Hepatocyte (in vitro differentiated cells): ENCODE data around the gene VRK2.
"Not testable (repeated sequence)": the region's sequence is repeated elsewhere in the genome, so short reads cannot be mapped to it uniquely, and the experiment has no call there.

Experiments
- CTCF ChIP-seq: fragments of 200-600 bp; sonication (generic); IDR thresholded peaks from 2 replicates; pipeline ENCODE4 v1.5.1; 2016; ENCODE audit warnings: antibody characterized with exemption, mild to moderate bottlenecking; ENCODE audit not compliant: poor library complexity
- EZH2phosphoT487 ChIP-seq: fragments of 200-600 bp; sonication (generic); IDR thresholded peaks from one replicate; pipeline ENCODE4 v1.6.1; 2018; ENCODE audit warnings: antibody characterized with exemption, mild to moderate bottlenecking, low read depth, moderate library complexity; ENCODE audit not compliant: unreplicated experiment, severe bottlenecking

DNA sequence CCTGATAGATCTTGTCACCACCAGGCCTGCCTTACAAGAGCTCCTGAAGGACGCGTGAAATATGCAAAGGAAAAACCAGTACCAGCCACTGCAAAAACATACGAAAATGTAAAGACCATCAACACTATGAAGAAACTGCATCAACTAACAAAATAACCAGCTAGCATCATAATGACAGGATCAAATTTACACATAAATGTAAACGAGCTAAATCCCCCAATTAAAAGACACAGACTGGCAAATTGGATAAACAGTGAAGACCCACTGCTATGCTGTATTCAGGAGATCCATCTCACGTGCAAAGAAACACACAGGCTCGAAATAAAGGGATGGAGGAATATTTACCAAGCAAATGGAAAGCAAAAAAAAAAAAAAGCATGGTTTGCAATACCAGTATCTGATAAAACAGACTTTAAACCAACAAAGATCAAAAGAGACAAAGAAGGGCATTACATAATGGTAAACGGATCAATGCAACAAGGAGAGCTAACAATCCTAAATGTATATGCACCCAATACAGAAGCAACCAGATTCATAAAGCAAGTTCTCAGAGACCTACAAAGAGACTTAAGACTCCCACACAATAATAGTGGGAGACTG, 123.8 kb downstream of the VRK2 start:
- TF ChIP-seq CTCF, EZH2phosphoT487: not testable (repeated sequence)
